ENCODE measurements around the gene ABLIM1.

Gene ABLIM1

DNA sequence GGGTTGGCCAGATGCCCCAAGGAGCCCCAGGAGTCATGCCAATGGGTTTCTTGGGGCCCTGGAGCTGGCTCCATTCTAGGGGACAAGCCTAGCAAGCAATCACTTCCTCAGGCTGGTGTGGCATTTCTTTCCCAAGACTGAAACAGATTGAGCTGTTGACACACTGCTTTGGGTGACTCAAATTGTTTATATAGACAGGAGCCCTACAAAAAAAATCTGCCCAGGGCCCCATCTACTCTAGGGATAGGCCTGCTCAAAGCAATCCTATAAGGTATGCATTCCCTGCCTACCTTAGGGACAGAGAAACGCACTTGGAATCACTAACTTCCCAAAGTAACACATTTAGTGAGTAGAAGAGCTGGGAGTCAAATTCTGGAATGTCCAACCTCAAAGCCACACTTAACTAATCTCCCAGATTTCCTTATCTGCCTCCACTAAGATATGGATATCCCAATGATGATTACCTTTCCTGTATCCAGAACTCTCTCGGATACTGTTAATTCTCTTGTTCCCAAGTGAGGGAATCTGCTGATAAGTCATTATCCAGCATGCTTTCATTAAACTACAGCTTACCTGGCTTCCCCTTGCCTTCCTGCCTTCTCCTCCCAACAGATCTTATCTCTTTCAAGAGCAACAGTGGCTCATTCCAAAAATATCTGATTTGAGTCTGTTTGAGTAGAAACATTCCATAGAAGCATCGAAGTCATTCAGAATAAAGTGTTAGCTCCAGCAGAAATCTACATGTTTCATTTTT lies 3.1 kb downstream of the ABLIM1 start:
- TF ChIP-seq, protein P1, sequence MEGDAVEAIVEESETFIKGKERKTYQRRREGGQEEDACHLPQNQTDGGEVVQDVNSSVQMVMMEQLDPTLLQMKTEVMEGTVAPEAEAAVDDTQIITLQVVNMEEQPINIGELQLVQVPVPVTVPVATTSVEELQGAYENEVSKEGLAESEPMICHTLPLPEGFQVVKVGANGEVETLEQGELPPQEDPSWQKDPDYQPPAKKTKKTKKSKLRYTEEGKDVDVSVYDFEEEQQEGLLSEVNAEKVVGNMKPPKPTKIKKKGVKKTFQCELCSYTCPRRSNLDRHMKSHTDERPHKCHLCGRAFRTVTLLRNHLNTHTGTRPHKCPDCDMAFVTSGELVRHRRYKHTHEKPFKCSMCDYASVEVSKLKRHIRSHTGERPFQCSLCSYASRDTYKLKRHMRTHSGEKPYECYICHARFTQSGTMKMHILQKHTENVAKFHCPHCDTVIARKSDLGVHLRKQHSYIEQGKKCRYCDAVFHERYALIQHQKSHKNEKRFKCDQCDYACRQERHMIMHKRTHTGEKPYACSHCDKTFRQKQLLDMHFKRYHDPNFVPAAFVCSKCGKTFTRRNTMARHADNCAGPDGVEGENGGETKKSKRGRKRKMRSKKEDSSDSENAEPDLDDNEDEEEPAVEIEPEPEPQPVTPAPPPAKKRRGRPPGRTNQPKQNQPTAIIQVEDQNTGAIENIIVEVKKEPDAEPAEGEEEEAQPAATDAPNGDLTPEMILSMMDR (conservative IDR thresholded peaks at IDR 0.05), result no peak
- TF ChIP-seq ZFX (IDR thresholded peaks at IDR 0.05), result no peak
- no peak overlapping the region for H3K27ac ChIP-seq

DNA sequence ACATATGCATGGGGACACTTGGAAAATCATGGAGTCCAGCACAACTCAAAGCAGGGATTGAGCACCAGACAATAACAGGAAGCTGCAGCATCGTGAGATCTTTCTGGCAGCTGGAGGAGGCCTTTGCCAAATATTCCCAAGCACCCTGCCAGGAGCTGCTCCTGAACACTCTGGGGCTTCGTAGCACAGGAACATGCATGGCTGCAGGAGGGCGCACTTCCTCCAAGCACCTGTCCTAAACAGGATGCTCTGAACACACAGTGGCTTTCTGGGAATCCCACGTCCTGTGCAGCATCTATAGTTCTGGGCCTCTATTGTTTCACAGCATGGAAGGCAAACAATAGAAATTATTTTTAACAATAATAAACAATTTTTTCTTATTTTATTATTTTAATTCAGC lies 4.1 kb downstream of the ABLIM1 start:
- no peak for TF ChIP-seq ZFX (IDR thresholded peaks at IDR 0.05)
- TF ChIP-seq, protein P1 (conservative IDR thresholded peaks at IDR 0.05), result no peak
- H3K27ac ChIP-seq, result no peak overlapping the region

DNA sequence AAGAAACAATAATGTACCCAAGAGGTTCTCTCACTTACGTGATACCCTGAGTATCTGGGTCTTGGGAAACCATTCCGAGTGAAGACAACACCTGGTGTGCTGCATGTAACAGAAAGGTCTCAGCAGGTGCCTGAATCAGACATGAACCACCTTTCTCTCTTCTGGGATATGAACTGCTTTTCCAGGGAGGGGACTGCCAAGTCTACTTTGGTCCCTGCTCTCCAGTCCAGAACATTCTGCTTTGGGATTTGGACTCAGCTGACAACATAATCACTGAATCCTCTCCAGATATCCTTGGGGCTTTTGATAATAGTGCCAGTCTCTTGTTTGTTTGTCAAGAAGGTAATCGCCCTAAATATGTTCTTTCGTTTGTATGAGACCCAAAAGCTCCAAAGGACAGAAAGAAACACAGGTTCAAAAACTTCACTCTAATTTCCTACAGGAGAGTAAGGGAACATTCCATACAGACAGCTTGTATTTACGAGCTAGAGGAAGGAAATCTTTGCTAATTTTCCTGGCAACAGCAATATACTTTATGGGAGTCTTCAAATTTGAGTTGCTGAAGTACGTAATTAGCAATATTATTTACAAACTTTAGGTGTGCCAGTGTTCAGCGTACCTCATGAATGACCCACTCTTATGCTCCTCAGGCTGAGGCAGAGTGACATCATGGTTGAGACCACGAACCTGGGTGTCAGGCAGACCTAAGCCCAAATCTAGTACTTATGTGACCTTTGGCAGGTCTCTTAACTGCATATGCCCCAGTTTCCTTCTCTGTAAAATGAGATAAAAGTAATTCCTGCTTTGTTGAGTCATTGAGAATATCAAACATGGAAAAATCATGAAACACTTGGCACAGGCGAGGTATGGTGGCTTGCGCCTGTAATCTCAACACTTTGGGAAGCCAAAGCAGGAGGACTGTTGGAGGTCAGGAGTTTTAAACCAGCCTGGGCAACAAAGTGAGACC lies 5.4 kb downstream of the ABLIM1 start:
- TF ChIP-seq, protein P1 (conservative IDR thresholded peaks at IDR 0.05), result no peak
- no peak for TF ChIP-seq ZFX (IDR thresholded peaks at IDR 0.05)
- H3K27ac ChIP-seq, result no peak overlapping the region

DNA sequence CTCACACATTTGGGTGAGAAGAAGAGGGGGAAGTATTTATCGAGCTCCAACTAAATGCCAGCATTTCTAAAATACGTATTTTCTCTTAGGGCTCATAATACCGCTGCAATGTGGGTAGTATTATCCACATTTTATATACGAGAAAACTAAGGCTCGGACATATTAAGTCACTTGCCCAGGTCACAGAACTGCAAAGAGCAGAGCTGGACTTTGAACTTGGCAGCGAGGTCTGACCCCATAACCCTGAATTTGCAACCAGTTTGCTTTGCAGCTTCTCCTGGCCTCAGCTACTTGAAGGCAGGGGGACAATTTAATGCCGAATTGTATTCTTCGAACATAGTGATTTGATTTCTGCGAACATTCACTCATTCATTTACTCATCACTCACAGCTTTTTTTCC lies 7.2 kb downstream of the ABLIM1 start:
- TF ChIP-seq, protein P1 (conservative IDR thresholded peaks at IDR 0.05), result no peak

DNA sequence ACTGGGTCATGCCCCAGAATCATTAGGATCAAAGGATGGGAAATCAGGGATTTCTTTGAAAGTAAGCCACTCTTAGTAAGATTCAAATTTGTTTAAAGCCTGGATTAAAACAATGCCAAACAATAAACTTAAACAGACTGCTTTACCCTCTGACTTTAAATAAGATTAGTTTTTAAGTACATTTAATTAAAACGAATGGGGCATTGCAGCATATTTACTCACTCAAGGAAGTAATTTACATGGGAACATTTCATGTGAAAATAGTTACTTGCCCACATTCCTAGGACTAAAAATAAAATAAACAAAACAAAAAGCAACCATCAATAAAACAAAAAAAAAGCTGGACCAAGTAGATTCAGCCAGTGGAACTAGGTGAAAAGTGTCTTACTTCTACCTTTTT lies 7.8 kb downstream of the ABLIM1 start:
- H3K27ac ChIP-seq, result no peak overlapping the region
- no peak for TF ChIP-seq ZFX (IDR thresholded peaks at IDR 0.05)
- TF ChIP-seq, protein P1 (conservative IDR thresholded peaks at IDR 0.05), result no peak

More for the DNA sequence above, 7.2 kb downstream of the ABLIM1 start:
- H3K27ac ChIP-seq, result no peak overlapping the region

DNA sequence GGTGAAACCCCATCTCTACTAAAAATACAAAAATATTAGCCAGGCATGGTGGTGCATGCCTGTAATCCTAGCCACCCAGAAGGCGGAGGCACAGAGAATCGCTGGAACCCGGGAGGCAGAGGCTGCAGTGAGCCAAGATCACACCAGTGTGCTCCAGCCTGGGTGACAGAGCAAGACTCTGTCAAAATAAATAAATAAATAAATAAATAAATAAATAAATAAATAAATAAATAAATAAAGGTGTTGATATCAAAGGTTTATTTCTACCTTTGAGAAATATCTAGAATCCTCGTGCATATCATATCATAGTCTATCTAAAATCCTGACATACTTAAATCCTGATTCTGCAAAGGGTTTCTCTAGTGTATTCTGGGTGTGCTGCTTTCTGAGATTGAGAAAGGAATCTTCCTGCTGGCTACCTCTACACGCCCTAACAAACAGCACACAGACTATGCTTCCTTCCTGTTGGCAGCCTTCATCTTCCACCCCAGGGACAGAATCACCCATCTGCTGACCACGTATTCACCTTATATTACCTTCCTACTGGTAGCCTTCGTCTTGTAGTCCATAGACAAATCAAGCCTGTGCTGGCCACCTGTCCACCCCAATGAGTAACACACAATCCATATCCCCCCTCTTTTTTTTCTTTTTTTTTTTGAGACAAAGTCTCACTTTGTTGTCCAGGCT lies 8.7 kb downstream of the ABLIM1 start:
- no peak overlapping the region for H3K27ac ChIP-seq
- no peak for TF ChIP-seq ZFX (IDR thresholded peaks at IDR 0.05)
- TF ChIP-seq, protein P1 (conservative IDR thresholded peaks at IDR 0.05), result no peak

Data from C4-2B (cell line).